GM18508 (cell line): ENCODE results near the gene MAFG.
"Not testable (repeated sequence)": the region's sequence is repeated elsewhere in the genome, so short reads cannot be mapped to it uniquely, and the experiment has no call there.

Experiments
- ATAC-seq: cut with Tn5 transposase; IDR thresholded peaks from one replicate; pipeline ENCODE4 v1.9.1; 2021; ENCODE audit warnings: moderate number of reproducible peaks; ENCODE audit not compliant: insufficient read depth, unreplicated experiment

Gene MAFG

GRCh38 chr17:81958633-81959342 is 31.3 kb upstream of the MAFG start:
- ATAC-seq = no peak

GRCh38 chr17:81957691-81958432 is 30.3 kb upstream of the MAFG start:
- ATAC-seq = no peak

- no peak for ATAC-seq
Measured at GRCh38 chr17:81956607-81957589, 29.4 kb upstream of the MAFG start.

- ATAC-seq = no peak
Measured at GRCh38 chr17:81955756-81956544, 28.4 kb upstream of the MAFG start.

- ATAC-seq = no peak
Measured at GRCh38 chr17:81955058-81955681, 27.6 kb upstream of the MAFG start.

GRCh38 chr17:81954131-81955057 is 26.9 kb upstream of the MAFG start:
- ATAC-seq = no peak

- ATAC-seq = not testable (repeated sequence)
Measured at GRCh38 chr17:81953443-81953842, 25.9 kb upstream of the MAFG start.

GRCh38 chr17:81952792-81953228 is 25.3 kb upstream of the MAFG start:
- ATAC-seq = no peak

GRCh38 chr17:81951785-81952684 is 24.5 kb upstream of the MAFG start:
- ATAC-seq = no peak

GRCh38 chr17:81950501-81950900 is 23.0 kb upstream of the MAFG start:
- no peak for ATAC-seq

- no peak for ATAC-seq
Measured at GRCh38 chr17:81948635-81949378, 21.3 kb upstream of the MAFG start.

GRCh38 chr17:81947189-81947588 is 19.7 kb upstream of the MAFG start, which contains the start of gene MYADML2:
MYADML2 (minus strand) TSS chr17:81947233; CDS start chr17:81941741, 5,492 bp downstream.
- no peak for ATAC-seq

GRCh38 chr17:81944858-81945257 is 17.3 kb upstream of the MAFG start:
- ATAC-seq = no peak

GRCh38 chr17:81942167-81942553 is 14.6 kb upstream of the MAFG start:
- ATAC-seq = no peak

- ATAC-seq = no peak
Measured at GRCh38 chr17:81941484-81942166, 14.1 kb upstream of the MAFG start.
